Transverse colon (tissue), 4 donors: Measurements from ENCODE around the gene TBC1D16.

Source experiments
- CTCF ChIP-seq, 5 experiments: fragments of 200-600 bp in 3 of 5; fragments of 450-650 bp in 2 of 5; sonication (generic) in 3 of 5; IDR thresholded peaks; 1 replicate in 2 of 5; 2 replicates in 3 of 5; pipeline ENCODE4 v1.5.1; 2016 to 2017; ENCODE audit warnings: antibody characterized with exemption in 5 of 5, inconsistent platforms in 3 of 5, mild to moderate bottlenecking in 2 of 5, moderate library complexity in 1 of 5
- POLR2A ChIP-seq: fragments of 450-650 bp; IDR thresholded peaks from one replicate; pipeline ENCODE4 v1.6.1; 2016; ENCODE audit warnings: antibody characterized with exemption, mild to moderate bottlenecking, moderate library complexity
- POLR2AphosphoS5 ChIP-seq, 3 donors: sonication (generic); formaldehyde crosslinking; IDR thresholded peaks; one replicate each; pipeline ENCODE4 v1.6.1; 2016; ENCODE audit warnings: antibody characterized with exemption in 3 of 3

GRCh38 chr17:80025140-80025539, 10.5 kb downstream of the TBC1D16 start:
- no peak for TF ChIP-seq CTCF (IDR thresholded peaks at IDR 0.05)
- TF ChIP-seq POLR2AphosphoS5 (IDR thresholded peaks at IDR 0.05) = no peak
- no peak for TF ChIP-seq POLR2A
